IPS-20b (cell line): ENCODE results near the gene CAPN3.

Experiments used
- H3K27ac ChIP-seq: one replicate; pipeline ENCODE4 v1.5.1; 2013; ENCODE audit warnings: low read length
- H3K27me3 ChIP-seq: 2 replicates; pipeline ENCODE4 v1.6.1; 2013; ENCODE audit warnings: mild to moderate bottlenecking, low read length, inconsistent platforms; ENCODE audit not compliant: insufficient read depth
- H3K36me3 ChIP-seq: 2 replicates; pipeline ENCODE4 v1.6.1; 2013; ENCODE audit warnings: low read depth, mild to moderate bottlenecking, inconsistent platforms, low read length, moderate library complexity; ENCODE audit not compliant: insufficient read depth
- H3K4me1 ChIP-seq: 2 replicates; pipeline ENCODE4 v1.6.1; 2013; ENCODE audit warnings: mild to moderate bottlenecking, control low read depth, inconsistent platforms, low read length, moderate library complexity; ENCODE audit not compliant: insufficient read depth
- H3K4me3 ChIP-seq: 2 replicates; pipeline ENCODE4 v1.5.1; 2013; ENCODE audit warnings: mild to moderate bottlenecking, low read length, inconsistent platforms
- H3K9ac ChIP-seq: 2 replicates; pipeline ENCODE4 v1.6.1; 2013; ENCODE audit warnings: low read depth, mild to moderate bottlenecking, inconsistent platforms, low read length, moderate library complexity
- H3K9me3 ChIP-seq: 2 replicates; pipeline ENCODE4 v1.6.1; 2013; ENCODE audit warnings: mild to moderate bottlenecking, low read depth, low read length, inconsistent platforms; ENCODE audit not compliant: insufficient read depth

CAPN3 gene

DNA sequence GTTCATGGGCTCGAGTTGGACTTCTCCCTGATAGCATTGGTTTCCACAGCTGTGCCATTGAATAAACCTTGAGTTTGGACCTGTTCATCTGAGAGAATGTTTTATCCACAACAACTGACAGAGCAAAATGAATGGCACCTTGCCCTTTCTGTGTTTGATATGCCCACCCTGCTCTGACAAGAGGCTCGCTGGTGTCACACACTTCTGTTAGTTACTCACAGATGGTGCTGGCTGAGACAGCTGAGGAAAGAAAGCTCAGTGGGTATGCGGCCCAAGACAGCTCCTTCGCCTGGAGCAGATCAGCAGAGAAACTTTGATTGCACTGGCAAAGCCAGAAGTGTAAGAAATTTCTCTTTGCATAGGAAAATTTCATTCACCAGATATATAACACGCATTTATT is 2.5 kb upstream of the CAPN3 start:
- H3K9ac ChIP-seq = no peak overlapping the region
- H3K4me3 ChIP-seq = no peak overlapping the region
- no peak overlapping the region for H3K27ac ChIP-seq
- H3K36me3 ChIP-seq = no peaks in the 10 kb centered on the region
- no peaks in the 10 kb centered on the region for H3K9me3 ChIP-seq
- 0 out of 2 replicates have a peak, but pooled peaks cover 3% of the 10 kb centered on the region for H3K4me1 ChIP-seq
- H3K27me3 ChIP-seq = no peaks in the 10 kb centered on the region

- Histone ChIP-seq H3K27me3 (no peaks in the 10 kb centered on the region), H3K27ac (no peak overlapping the region), H3K9me3 (no peaks in the 10 kb centered on the region), H3K36me3 (no peaks in the 10 kb centered on the region), H3K4me1 (peaks cover 6% of the 10 kb centered on the region; the same call in 1 of the 2 replicates), H3K4me3 (no peak overlapping the region), H3K9ac (no peak overlapping the region)
Observed at GRCh38 chr15:42358141-42358540, 1.2 kb upstream of the CAPN3 start.

GRCh38 chr15:42359985-42360384 is 684 bp downstream of the CAPN3 start:
- Histone ChIP-seq H3K4me3 (no peak overlapping the region), H3K27me3 (peaks cover 9% of the 10 kb centered on the region; the same call in 1 of the 2 replicates), H3K27ac (no peak overlapping the region), H3K36me3 (no peaks in the 10 kb centered on the region), H3K4me1 (peaks cover 15% of the 10 kb centered on the region; the same call in 1 of the 2 replicates), H3K9me3 (no peaks in the 10 kb centered on the region), H3K9ac (no peak overlapping the region)

DNA sequence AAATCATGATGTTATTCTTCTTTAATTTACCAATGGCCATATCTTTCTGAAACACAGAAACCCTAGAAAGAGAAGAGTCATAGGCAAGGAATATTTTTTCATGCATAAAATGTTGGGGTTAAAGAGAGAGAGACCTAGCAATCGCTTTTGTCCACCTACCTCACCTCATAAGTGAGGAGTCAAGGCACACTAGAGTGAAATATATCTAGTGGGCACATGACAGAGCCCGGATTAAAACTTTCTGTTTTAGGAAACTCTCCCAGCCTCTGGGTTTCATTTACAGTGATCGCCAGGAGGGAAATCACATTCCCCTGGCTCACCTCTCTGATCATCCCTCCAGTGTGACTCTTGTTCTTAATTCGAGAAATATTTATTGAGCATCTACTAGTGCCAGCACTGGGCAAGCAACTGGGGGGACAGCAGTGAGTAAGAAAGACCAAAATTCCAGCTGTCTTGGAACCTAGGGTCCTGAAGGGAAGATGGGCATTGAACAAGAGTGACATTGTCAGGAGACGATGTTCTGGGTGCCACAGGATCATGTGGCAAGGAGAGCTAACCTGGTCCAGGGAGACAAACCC is 1.3 kb downstream of the CAPN3 start:
- H3K36me3 ChIP-seq = no peaks in the 10 kb centered on the region

DNA sequence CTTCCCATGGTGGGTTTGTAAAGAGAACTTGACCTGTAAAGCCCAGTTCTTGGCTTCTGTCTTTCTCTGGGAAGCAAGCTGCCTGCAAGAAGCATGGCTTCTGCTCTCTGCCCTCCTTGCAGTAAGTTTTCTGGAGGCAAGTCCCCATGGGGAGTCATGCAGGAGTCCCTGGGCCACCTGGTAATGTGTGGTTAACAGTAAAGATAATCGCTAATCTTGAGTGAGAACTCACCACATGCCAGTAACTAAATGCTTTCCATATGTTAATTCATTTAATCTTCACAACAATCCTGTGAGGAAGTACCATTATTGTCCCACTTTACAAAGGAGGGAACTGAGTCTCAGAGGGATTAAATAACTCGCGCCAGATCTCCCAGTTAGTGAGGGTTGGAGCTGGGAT is 4.2 kb downstream of the CAPN3 start:
- Histone ChIP-seq H3K27ac (no peak overlapping the region), H3K9me3 (peaks cover 2% of the 10 kb centered on the region; the same call in 1 of the 2 replicates), H3K9ac (no peak overlapping the region), H3K27me3 (peaks cover 15% of the 10 kb centered on the region; the same call in 1 of the 2 replicates), H3K36me3 (no peaks in the 10 kb centered on the region), H3K4me3 (peak overlapping the region; percentile 2; the same call in 1 of the 2 replicates), H3K4me1 (peaks cover 15% of the 10 kb centered on the region; the same call in 1 of the 2 replicates)

More for the DNA sequence above, 1.3 kb downstream of the CAPN3 start:
- Histone ChIP-seq H3K4me3 (no peak overlapping the region), H3K27me3 (peaks cover 15% of the 10 kb centered on the region; the same call in 1 of the 2 replicates), H3K27ac (no peak overlapping the region), H3K9ac (no peak overlapping the region), H3K4me1 (peaks cover 15% of the 10 kb centered on the region; the same call in 1 of the 2 replicates), H3K9me3 (no peaks in the 10 kb centered on the region)

DNA sequence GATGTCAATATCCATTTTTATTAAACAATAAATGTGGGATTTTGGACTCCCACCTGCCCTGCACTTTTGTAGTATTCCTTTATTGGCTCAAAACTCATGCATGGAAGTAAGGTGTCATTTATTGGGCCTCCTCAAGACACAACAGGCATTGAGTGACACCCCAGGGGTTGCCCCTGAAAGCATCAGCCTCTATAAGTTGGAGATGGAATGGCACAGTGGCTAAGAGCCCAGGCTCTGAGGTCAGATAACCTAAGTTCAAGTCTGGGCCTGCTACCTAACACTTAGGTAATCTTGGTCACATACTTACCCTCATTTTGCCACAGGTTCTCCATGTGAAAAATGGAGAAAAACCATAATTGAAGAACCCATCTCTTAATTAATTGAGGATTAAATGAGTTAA is 4.6 kb downstream of the CAPN3 start:
- H3K9me3 ChIP-seq = peaks cover 7% of the 10 kb centered on the region; the same call in 1 of the 2 replicates
- no peak overlapping the region for H3K9ac ChIP-seq
- no peak overlapping the region for H3K27ac ChIP-seq
- H3K27me3 ChIP-seq = peaks cover 15% of the 10 kb centered on the region; the same call in 1 of the 2 replicates
- H3K4me1 ChIP-seq = peaks cover 15% of the 10 kb centered on the region; the same call in 1 of the 2 replicates
- H3K4me3 ChIP-seq = peak overlapping the region; percentile 2; the same call in 1 of the 2 replicates
- no peaks in the 10 kb centered on the region for H3K36me3 ChIP-seq

- Histone ChIP-seq H3K4me1 (peaks cover 15% of the 10 kb centered on the region; the same call in 1 of the 2 replicates), H3K9ac (no peak overlapping the region), H3K4me3 (no peak overlapping the region), H3K27ac (no peak overlapping the region), H3K36me3 (no peaks in the 10 kb centered on the region), H3K9me3 (peaks cover 11% of the 10 kb centered on the region), H3K27me3 (peaks cover 15% of the 10 kb centered on the region; the same call in 1 of the 2 replicates)
Observed at GRCh38 chr15:42364529-42364928, 5.2 kb downstream of the CAPN3 start.

GRCh38 chr15:42365921-42366550 is 6.7 kb downstream of the CAPN3 start:
- H3K36me3 ChIP-seq = no peaks in the 10 kb centered on the region
- H3K9me3 ChIP-seq = peaks cover 14% of the 10 kb centered on the region
- peaks cover 15% of the 10 kb centered on the region; the same call in 1 of the 2 replicates for H3K27me3 ChIP-seq
- H3K4me1 ChIP-seq = peaks cover 12% of the 10 kb centered on the region; the same call in 1 of the 2 replicates
- H3K9ac ChIP-seq = no peak overlapping the region
- H3K27ac ChIP-seq = no peak overlapping the region
- H3K4me3 ChIP-seq = no peak overlapping the region

- H3K27ac ChIP-seq = no peak overlapping the region
- H3K9me3 ChIP-seq = peaks cover 19% of the 10 kb centered on the region
- no peak overlapping the region for H3K9ac ChIP-seq
- peaks cover 15% of the 10 kb centered on the region; the same call in 1 of the 2 replicates for H3K27me3 ChIP-seq
- no peaks in the 10 kb centered on the region for H3K36me3 ChIP-seq
- no peak overlapping the region for H3K4me3 ChIP-seq
- peaks cover 12% of the 10 kb centered on the region; the same call in 1 of the 2 replicates for H3K4me1 ChIP-seq
Observed at GRCh38 chr15:42367041-42367440, 7.7 kb downstream of the CAPN3 start.

DNA sequence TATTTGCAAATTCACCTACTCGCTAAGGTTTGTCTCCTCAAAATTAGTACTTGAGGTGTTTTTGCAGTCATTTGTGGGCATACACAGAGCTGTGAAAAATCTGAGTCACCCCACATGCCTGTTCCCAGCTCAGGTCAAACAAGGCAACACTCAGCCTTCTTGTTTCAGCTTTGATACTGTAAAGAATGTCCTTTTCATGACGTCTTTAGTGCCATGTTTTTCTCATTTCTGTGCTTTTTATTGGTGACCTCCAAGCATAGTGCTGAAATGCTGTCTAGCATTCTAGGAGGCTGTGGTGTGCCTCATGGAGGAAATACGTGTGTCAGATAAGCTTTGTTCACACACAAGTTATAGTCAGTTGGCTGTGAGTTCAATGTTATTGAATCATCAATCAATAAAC is 8.8 kb downstream of the CAPN3 start:
- H3K9me3 ChIP-seq = peaks cover 19% of the 10 kb centered on the region
- H3K27me3 ChIP-seq = peaks cover 15% of the 10 kb centered on the region; the same call in 1 of the 2 replicates
- H3K36me3 ChIP-seq = no peaks in the 10 kb centered on the region
- peaks cover 9% of the 10 kb centered on the region; the same call in 1 of the 2 replicates for H3K4me1 ChIP-seq
- H3K4me3 ChIP-seq = no peak overlapping the region
- H3K9ac ChIP-seq = no peak overlapping the region
- no peak overlapping the region for H3K27ac ChIP-seq

DNA sequence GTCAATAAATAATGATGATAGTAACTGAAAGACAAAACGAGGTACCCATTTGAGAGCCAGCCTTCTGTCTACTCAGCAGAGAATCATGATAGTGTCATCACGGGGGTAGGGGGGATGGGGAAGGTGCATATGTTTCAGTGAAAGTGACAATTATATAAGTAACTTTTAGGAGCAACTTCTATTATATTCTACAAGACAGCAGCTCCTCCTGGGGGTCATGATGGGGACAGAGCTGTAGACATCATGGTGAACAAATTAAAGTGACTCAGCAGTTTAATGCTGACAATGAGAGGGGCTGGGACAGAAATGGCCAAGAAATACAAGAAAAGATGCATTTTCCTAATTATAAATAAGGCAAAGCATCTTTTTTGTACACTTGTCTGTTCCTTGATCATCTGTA is 11.8 kb downstream of the CAPN3 start:
- no peak overlapping the region for H3K9ac ChIP-seq
- no peak overlapping the region for H3K27ac ChIP-seq
- no peaks in the 10 kb centered on the region for H3K36me3 ChIP-seq
- no peak overlapping the region for H3K4me3 ChIP-seq
- H3K4me1 ChIP-seq = no peaks in the 10 kb centered on the region
- H3K27me3 ChIP-seq = peaks cover 26% of the 10 kb centered on the region
- H3K9me3 ChIP-seq = peaks cover 19% of the 10 kb centered on the region

DNA sequence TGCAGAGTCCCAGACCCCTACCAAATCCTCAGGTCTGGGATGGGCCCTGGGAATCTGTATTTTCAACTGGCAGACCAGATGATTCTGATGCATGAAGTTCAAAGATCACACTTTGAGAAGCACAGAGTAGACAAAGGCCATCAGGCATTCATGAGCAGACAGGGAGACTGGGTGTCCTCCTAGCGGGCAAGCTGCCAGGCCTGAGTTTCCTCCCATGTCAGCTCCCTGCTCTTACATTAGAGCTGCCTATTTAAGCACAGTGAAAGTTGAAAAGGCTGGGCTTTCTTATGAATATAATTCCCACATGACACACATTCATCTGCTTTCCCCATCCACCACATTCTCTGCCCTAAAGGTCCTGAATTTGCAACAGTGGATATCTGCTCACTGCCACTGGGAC is 14.0 kb downstream of the CAPN3 start:
- Histone ChIP-seq H3K4me1 (no peaks in the 10 kb centered on the region), H3K36me3 (no peaks in the 10 kb centered on the region), H3K27ac (no peak overlapping the region), H3K9me3 (peaks cover 34% of the 10 kb centered on the region), H3K4me3 (no peak overlapping the region), H3K9ac (no peak overlapping the region), H3K27me3 (peaks cover 44% of the 10 kb centered on the region)
